ENCODE data around the gene TCERG1L.

Gene TCERG1L

GRCh38 chr10:131174651-131175540 lies 136.6 kb downstream of the TCERG1L start:
- FAIRE-seq: no peak
- no peak for DNase-seq (ENCODE audit: insufficient read length, low spot score)
- TF ChIP-seq POLR2A (IDR thresholded peaks at IDR 0.05; ENCODE audit: low read depth, low read length): no peak

- DNase-seq (ENCODE audit: insufficient read length, low spot score) (no peak), FAIRE-seq (no peak)
- no peak for TF ChIP-seq POLR2A (IDR thresholded peaks at IDR 0.05; ENCODE audit: low read depth, low read length)
Observed at GRCh38 chr10:131174211-131174565, 137.3 kb downstream of the TCERG1L start.

GRCh38 chr10:131173484-131174210 lies 137.9 kb downstream of the TCERG1L start:
- TF ChIP-seq POLR2A (IDR thresholded peaks at IDR 0.05; ENCODE audit: low read depth, low read length): no peak

GRCh38 chr10:131172433-131172832 lies 139.1 kb downstream of the TCERG1L start:
- no peak for FAIRE-seq
- DNase-seq (ENCODE audit: insufficient read length, low spot score): no peak
- TF ChIP-seq POLR2A (IDR thresholded peaks at IDR 0.05; ENCODE audit: low read depth, low read length): no peak

More at GRCh38 chr10:131173484-131174210, 137.9 kb downstream of the TCERG1L start:
- FAIRE-seq (no peak), DNase-seq (ENCODE audit: insufficient read length, low spot score) (no peak)

- DNase-seq (ENCODE audit: insufficient read length, low spot score): no peak
- TF ChIP-seq POLR2A (IDR thresholded peaks at IDR 0.05; ENCODE audit: low read depth, low read length): no peak
- FAIRE-seq: no peak
Observed at GRCh38 chr10:131169146-131169545, 142.4 kb downstream of the TCERG1L start.

GRCh38 chr10:131168238-131168875 lies 143.2 kb downstream of the TCERG1L start:
- FAIRE-seq (no peak), DNase-seq (ENCODE audit: insufficient read length, low spot score) (no peak)
- no peak for TF ChIP-seq POLR2A (IDR thresholded peaks at IDR 0.05; ENCODE audit: low read depth, low read length)

GRCh38 chr10:131167036-131167860 lies 144.3 kb downstream of the TCERG1L start:
- FAIRE-seq (no peak), DNase-seq (ENCODE audit: insufficient read length, low spot score) (no peak)
- no peak for TF ChIP-seq POLR2A (IDR thresholded peaks at IDR 0.05; ENCODE audit: low read depth, low read length)

GRCh38 chr10:131166486-131166885 lies 145.0 kb downstream of the TCERG1L start:
- DNase-seq (ENCODE audit: insufficient read length, low spot score) (no peak), FAIRE-seq (no peak)
- TF ChIP-seq POLR2A (IDR thresholded peaks at IDR 0.05; ENCODE audit: low read depth, low read length): no peak

- TF ChIP-seq POLR2A (IDR thresholded peaks at IDR 0.05; ENCODE audit: low read depth, low read length): no peak
- FAIRE-seq (no peak), DNase-seq (ENCODE audit: insufficient read length, low spot score) (no peak)
Observed at GRCh38 chr10:131165092-131165491, 146.4 kb downstream of the TCERG1L start.

GRCh38 chr10:131162866-131163843 lies 148.4 kb downstream of the TCERG1L start:
- no peak for FAIRE-seq
- no peak for DNase-seq (ENCODE audit: insufficient read length, low spot score)
- no peak for TF ChIP-seq POLR2A (IDR thresholded peaks at IDR 0.05; ENCODE audit: low read depth, low read length)

GRCh38 chr10:131162211-131162610 lies 149.3 kb downstream of the TCERG1L start:
- TF ChIP-seq POLR2A (IDR thresholded peaks at IDR 0.05; ENCODE audit: low read depth, low read length): no peak
- FAIRE-seq: no peak
- no peak for DNase-seq (ENCODE audit: insufficient read length, low spot score)

- DNase-seq (ENCODE audit: insufficient read length, low spot score): no peak
- FAIRE-seq: no peak
- no peak for TF ChIP-seq POLR2A (IDR thresholded peaks at IDR 0.05; ENCODE audit: low read depth, low read length)
Observed at GRCh38 chr10:131161087-131161486, 150.4 kb downstream of the TCERG1L start.
